Astrocyte of the spinal cord (primary cell): ENCODE measurements around the gene SLC16A12.

ENCODE experiments used
- DNase-seq: peaks from one replicate; pipeline ENCODE4 v3.0.0; 2011; ENCODE audit warnings: low read depth, low spot score
- H3K4me3 ChIP-seq: 2 replicates; pipeline ENCODE4 v1.5.1; 2011; ENCODE audit warnings: low read depth, mild to moderate bottlenecking, low read length, moderate library complexity
- CTCF ChIP-seq: IDR thresholded peaks from 2 replicates; pipeline ENCODE4 v1.5.1; 2012; ENCODE audit warnings: low read depth, mild to moderate bottlenecking, low read length, inconsistent platforms
- in situ Hi-C: cut with HindIII; loops from 2 replicates; pipeline ENCODE4 v1.10.0; 2017; ENCODE audit warnings: low sequenced_read_pairs

Gene SLC16A12

GRCh38 chr10:89535171-89536012 lies at the start of gene SLC16A12:
Gene SLC16A12, minus strand, starts transcription at chr10:89535594. Its CDS starts 73,016 bp downstream, at chr10:89462578.
- peak within 1 kb of the TSS; percentile 57 for H3K4me3 ChIP-seq
- TF ChIP-seq CTCF, result no peak
- peak; percentile 23 for DNase-seq
- in situ Hi-C loops, result no loop called here

- DNase-seq, result no peak
- TF ChIP-seq CTCF, result no peak
- in situ Hi-C loops, result no loop called here
Observed at GRCh38 chr10:89582022-89582421, 46.6 kb upstream of the SLC16A12 start.

GRCh38 chr10:89580243-89580642 lies 44.8 kb upstream of the SLC16A12 start:
- no peak for DNase-seq
- no peak overlapping the region for H3K4me3 ChIP-seq
- in situ Hi-C loops, result no loop called here
- TF ChIP-seq CTCF, result no peak

More at GRCh38 chr10:89582022-89582421, 46.6 kb upstream of the SLC16A12 start:
- no peak overlapping the region for H3K4me3 ChIP-seq

GRCh38 chr10:89576696-89577095 lies 41.3 kb upstream of the SLC16A12 start:
- in situ Hi-C loops, result no loop called here
- no peak for DNase-seq
- no peak for TF ChIP-seq CTCF
- no peak overlapping the region for H3K4me3 ChIP-seq

GRCh38 chr10:89576022-89576421 lies 40.6 kb upstream of the SLC16A12 start:
- no peak overlapping the region for H3K4me3 ChIP-seq
- in situ Hi-C loops, result no loop called here
- no peak for DNase-seq
- TF ChIP-seq CTCF, result no peak

GRCh38 chr10:89575031-89575430 lies 39.6 kb upstream of the SLC16A12 start:
- in situ Hi-C loops, result no loop called here
- TF ChIP-seq CTCF, result no peak
- DNase-seq, result peak; percentile 17
- H3K4me3 ChIP-seq, result no peak overlapping the region
